Small intestine (tissue), 7 donors: ENCODE measurements around the gene AFG3L2. TPM values are rescaled to one million over a fixed set of nuclear protein-coding genes. Genes with fewer than 3 reads are reported as not detected.

ENCODE experiments used
- DNase-seq, 2 donors: peaks; one replicate each; pipeline versions ENCODE4 v3.0.0 to v3.0.0-alpha.2; 2013
- FAIRE-seq: peaks from 2 replicates; lab custom pipeline; 2012; peaks lifted over from hg19 to GRCh38; lab: Jason Lieb, UNC
- H3K27ac ChIP-seq, 3 donors: one replicate each; pipeline ENCODE4 v1.5.1; 2013; ENCODE audit warnings: low read length in 2 of 3, mild to moderate bottlenecking in 2 of 3, control low read depth in 1 of 3, inconsistent platforms in 1 of 3, low read depth in 1 of 3, moderate library complexity in 1 of 3
- H3K27me3 ChIP-seq, 3 donors: one replicate each; pipeline ENCODE4 v1.6.1; 2013; ENCODE audit warnings: low read length in 3 of 3, inconsistent platforms in 1 of 3; ENCODE audit not compliant: control insufficient read depth in 3 of 3, insufficient read depth in 3 of 3
- H3K36me3 ChIP-seq, 3 donors: one replicate each; pipeline ENCODE4 v1.6.1; 2013; ENCODE audit warnings: low read length in 3 of 3, inconsistent platforms in 1 of 3, low read depth in 1 of 3, mild to moderate bottlenecking in 1 of 3, moderate library complexity in 1 of 3; ENCODE audit not compliant: control insufficient read depth in 3 of 3, insufficient read depth in 2 of 3
- H3K4me1 ChIP-seq, 3 donors: one replicate each; pipeline ENCODE4 v1.6.1; 2013; ENCODE audit warnings: low read length in 2 of 3, inconsistent platforms in 1 of 3, low read depth in 1 of 3, mild to moderate bottlenecking in 1 of 3, moderate library complexity in 1 of 3; ENCODE audit not compliant: control insufficient read depth in 3 of 3, insufficient read depth in 2 of 3
- H3K4me3 ChIP-seq, 3 donors: one replicate each; pipeline ENCODE4 v1.5.1; 2013; ENCODE audit warnings: low read length in 3 of 3, control low read depth in 1 of 3, inconsistent platforms in 1 of 3, low read depth in 1 of 3, mild to moderate bottlenecking in 1 of 3, moderate library complexity in 1 of 3
- H3K9me3 ChIP-seq, 2 donors: one replicate each; pipeline ENCODE4 v1.6.1; 2013; ENCODE audit warnings: low read depth in 1 of 2, low read length in 1 of 2; ENCODE audit not compliant: control insufficient read depth in 2 of 2, insufficient read depth in 1 of 2
- WGBS, 3 donors: extraction: QIAGEN DNeasy Blood & Tissue Kit; methylation state at CpG; one replicate each; pipeline ENCODE4 v1.1.7; 2013; 5-methylcytosine and 5-hydroxymethylcytosine counted together
- polyA plus RNA-seq, 4 donors: library from polyadenylated mRNA; stranded (reverse) in 3 of 4; unstranded in 1 of 4; fragments of 200-250 nt in 3 of 4; fragments of 120-200 nt in 1 of 4; gene quantifications; one replicate each; pipeline versions ENCODE4 v1.2.1 to v1.2.3, GENCODE V29; 2013
- donor health status: healthy with polysubstance abuse.
- donor health status: control.
- donor health status: control.
- donor health status: Bipolar disorder and iron deficiency.
- donor health status: healthy.

The AFG3L2 gene
- polyA plus RNA-seq, 4 donors, result 63.4 to 89.9 (median 75.5) TPM

DNA sequence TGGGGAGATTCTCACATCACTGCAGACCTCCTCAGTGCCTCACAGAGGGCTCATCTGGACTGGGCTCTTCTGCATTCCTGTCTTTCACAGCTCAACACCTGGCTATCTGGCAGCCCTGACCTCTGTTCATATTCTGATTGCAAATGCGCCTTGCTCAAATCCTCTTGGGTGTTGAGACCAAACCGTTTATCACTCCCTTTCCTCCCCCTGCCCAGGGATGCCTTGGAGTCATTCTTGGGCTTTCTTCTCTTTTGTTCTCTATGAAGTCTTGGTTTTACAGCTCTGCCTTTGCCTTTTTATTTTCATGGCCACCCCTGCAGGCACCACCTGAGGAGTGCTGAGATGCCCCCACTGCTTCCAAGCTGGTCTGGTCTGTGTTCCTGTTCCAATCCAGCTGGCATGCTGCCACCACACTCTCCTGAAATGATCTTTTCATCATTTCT, 42.6 kb downstream of the AFG3L2 start:
- H3K4me3 ChIP-seq, result no peak overlapping the region
- no peak for FAIRE-seq
- 64 to 77% (median 72%) methylated on average over 2 of the region's 2 CpGs for WGBS, 3 donors
- no peaks in the 10 kb centered on the region for H3K27me3 ChIP-seq
- H3K9me3 ChIP-seq, result no peaks in the 10 kb centered on the region
- no peaks in the 10 kb centered on the region for H3K4me1 ChIP-seq
- peaks cover 1 to 62% (median 20%) of the 10 kb centered on the region in 3 donors for H3K36me3 ChIP-seq
- no peak overlapping the region for H3K27ac ChIP-seq
- no peak for DNase-seq

DNA sequence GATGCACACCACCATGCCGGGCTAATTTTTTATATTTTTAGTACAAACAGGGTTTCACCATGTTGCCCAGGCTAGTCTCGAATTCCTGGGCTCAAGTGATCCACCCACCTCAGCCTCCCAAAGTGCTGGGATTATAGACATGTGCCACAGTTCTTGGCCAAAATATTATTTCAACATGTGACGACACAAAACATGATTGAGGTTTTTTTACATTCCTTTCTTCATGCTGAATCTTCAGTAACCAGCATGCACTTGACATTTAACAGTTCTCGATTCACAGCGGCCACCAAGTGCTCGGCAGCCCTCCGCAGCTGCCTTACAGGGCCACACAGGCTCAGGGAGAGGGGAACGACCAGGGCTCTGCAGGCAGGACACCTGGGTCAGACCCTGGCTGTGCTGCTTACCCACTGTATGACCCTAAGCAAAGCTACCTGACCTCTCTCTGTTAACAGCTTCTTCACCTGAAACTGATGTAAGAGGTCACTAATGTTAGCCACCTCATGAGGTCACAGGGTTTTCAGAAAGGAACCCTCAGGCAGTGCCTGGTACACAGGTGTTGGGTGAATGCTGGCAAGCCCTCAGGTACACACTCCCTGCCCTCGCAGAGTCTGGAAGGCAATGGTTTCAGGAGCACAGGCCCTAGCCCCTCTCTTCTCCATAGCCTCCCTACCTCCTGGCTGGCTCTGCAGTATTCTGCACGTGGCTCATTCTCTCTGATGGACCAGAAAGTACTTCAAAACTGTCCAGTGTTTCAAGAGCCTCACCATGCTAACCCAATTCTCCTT, 43.3 kb downstream of the AFG3L2 start:
- no peak for DNase-seq
- peaks cover 4 to 60% (median 21%) of the 10 kb centered on the region in 3 donors for H3K36me3 ChIP-seq
- no peaks in the 10 kb centered on the region for H3K9me3 ChIP-seq
- no peak overlapping the region for H3K4me3 ChIP-seq
- WGBS, 3 donors, result 86 to 91% (median 86%) methylated on average over 10 of the region's 10 CpGs
- no peaks in the 10 kb centered on the region for H3K27me3 ChIP-seq
- no peaks in the 10 kb centered on the region for H3K4me1 ChIP-seq
- FAIRE-seq, result no peak
- H3K27ac ChIP-seq, result no peak overlapping the region

DNA sequence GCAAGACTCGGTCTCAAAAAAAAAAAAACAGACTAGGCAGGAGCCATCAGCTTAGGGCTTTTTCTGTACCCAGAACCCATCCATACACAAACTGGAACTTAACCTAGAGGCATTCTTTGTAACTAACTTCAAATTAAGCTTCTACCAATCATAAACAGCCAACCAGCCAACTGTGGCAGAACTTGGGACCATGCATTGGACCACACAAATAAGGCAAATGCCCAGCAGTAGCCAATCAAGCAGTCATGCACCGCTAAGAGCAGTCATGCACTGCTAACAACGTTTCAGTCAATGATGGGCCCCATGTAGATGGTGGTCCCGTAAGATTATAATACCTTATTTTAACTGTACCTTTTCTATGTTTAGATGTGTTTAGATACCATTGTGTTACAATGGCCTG, 46.3 kb downstream of the AFG3L2 start:
- FAIRE-seq (no peak), DNase-seq (no peak)
- Histone ChIP-seq H3K4me1 (no peaks in the 10 kb centered on the region), H3K27me3 (no peaks in the 10 kb centered on the region), H3K36me3 (peaks cover 4 to 66% (median 20%) of the 10 kb centered on the region in 3 donors), H3K4me3 (no peak overlapping the region), H3K9me3 (no peaks in the 10 kb centered on the region), H3K27ac (no peak overlapping the region)
- WGBS, 3 donors, result 92 to 99% (median 93%) methylated on average over 4 of the region's 4 CpGs

- H3K36me3 ChIP-seq, result peaks cover 4 to 73% (median 25%) of the 10 kb centered on the region in 3 donors
- WGBS, 3 donors, result 92 to 95% (median 92%) methylated on average over 11 of the region's 11 CpGs
- H3K27me3 ChIP-seq, result no peaks in the 10 kb centered on the region
- no peak overlapping the region for H3K27ac ChIP-seq
- no peak for FAIRE-seq
- no peaks in the 10 kb centered on the region for H3K9me3 ChIP-seq
- no peak overlapping the region for H3K4me3 ChIP-seq
- H3K4me1 ChIP-seq, result no peaks in the 10 kb centered on the region
- DNase-seq, result no peak
Measured at GRCh38 chr18:12329125-12329698, 47.8 kb downstream of the AFG3L2 start.

DNA sequence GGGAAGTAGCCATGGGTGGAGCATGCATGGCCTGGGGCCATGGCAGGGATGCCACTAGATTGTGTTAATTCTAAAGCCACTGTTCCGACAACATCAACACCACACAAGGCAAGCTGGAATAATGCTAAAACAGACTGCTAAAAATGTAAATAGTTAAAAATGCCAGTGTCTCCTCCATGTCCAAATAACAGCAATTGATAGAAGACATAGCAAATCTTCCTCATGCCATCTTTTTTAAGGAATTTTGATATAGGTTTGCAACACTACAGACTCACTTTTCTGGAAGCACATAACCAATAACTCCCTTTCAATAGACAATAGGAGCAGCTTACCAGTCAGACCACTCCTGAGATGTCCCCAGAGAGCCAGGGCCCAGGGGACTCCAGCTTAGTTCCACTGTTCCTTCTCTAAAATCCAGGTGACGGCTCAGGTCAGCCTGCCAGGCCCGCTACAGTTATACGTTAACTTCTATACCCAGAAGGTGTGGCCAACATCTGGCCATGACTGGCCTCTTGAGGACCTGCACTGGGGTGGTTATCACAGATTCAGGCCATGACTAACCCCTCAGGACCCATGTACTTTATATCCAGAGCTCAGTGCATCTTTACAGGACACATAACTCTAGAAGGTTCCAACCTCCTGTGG, 48.7 kb downstream of the AFG3L2 start:
- Histone ChIP-seq H3K4me3 (no peak overlapping the region), H3K9me3 (no peaks in the 10 kb centered on the region), H3K36me3 (peaks cover 4 to 65% (median 19%) of the 10 kb centered on the region in 3 donors), H3K27me3 (no peaks in the 10 kb centered on the region), H3K4me1 (no peaks in the 10 kb centered on the region), H3K27ac (no peak overlapping the region)
- DNase-seq (no peak), FAIRE-seq (no peak)
- WGBS, 3 donors, result 91 to 95% (median 95%) methylated on average over 4 of the region's 4 CpGs

DNA sequence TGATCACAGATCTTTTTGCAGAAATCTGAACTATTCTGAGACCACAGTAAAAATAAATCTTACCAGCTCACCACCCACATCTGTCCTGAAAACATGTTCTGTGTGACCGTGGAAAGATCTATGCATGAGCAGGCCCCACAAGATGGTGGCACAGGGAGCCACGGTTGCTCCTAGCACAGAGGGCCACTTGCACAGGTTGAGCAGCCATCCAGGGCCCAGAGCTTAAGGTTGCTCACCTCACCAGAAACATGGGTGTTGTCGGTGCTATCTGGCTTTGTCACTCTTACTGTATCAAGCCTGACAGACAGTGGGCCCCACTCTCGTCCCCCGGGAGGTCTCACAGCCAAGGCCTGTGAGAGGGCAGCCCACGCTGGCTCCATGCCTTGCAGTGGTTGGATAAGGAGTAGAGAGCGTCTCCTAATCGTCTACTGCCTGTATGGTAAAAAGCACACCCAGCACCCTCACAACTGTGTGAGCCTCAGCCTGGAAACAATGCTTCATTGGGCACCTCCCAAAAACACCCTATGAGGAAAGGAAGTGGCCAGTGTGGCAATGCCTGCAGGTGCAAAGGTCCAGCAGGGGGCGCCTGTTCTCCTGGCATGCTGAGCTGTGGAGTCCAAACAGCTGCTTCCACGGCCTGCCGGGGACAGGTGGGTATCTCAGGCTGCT, 49.4 kb downstream of the AFG3L2 start:
- H3K27ac ChIP-seq, result no peak overlapping the region

DNA sequence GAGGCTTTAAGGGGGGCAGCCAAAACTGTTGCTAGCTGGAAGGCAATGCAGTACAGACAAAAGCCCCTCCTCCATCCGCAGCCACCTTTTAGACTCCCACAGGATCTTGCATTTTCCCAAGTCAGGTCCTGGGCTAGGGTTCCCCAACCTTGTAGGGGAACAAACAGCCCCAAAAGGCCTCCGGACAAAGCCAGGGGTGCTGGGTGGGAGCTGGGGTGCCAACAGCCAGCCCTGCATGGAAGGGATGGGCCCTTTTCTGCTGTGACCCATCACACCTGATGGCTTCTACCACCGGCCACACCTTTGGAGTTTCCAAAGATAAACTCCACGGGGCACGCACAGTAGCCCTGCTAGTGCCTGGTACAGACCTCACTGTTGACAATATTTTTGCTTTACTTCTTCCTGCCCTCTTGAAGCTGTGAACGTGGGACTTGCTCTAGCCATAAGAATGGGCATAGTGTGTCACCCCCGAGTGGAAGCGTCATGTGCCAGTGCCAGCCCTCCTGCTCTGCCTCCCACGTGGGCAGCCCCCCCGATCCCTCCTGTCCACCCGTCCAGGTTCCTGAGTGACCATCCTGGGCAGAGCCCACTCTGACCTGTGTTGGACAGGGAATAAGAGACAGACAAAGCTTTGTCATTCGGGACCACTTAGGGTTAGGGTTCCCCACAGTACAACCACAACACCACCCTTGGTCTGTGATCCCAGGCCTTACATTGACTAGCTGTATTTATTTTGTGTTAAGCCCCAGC, 50.1 kb downstream of the AFG3L2 start:
- Histone ChIP-seq H3K36me3 (peaks cover 4 to 66% (median 19%) of the 10 kb centered on the region in 3 donors), H3K4me1 (no peaks in the 10 kb centered on the region), H3K4me3 (no peak overlapping the region), H3K27ac (no peak overlapping the region), H3K27me3 (no peaks in the 10 kb centered on the region), H3K9me3 (no peaks in the 10 kb centered on the region)
- 90 to 91% (median 91%) methylated on average over 12 of the region's 12 CpGs for WGBS, 3 donors
- no peak for DNase-seq
- no peak for FAIRE-seq

More for the DNA sequence above, 49.4 kb downstream of the AFG3L2 start:
- Histone ChIP-seq H3K4me1 (no peaks in the 10 kb centered on the region), H3K4me3 (no peak overlapping the region), H3K27me3 (no peaks in the 10 kb centered on the region), H3K9me3 (no peaks in the 10 kb centered on the region), H3K36me3 (peaks cover 4 to 67% (median 19%) of the 10 kb centered on the region in 3 donors)
- DNase-seq, result peak; percentile 70 to 76
- FAIRE-seq, result no peak
- WGBS, 3 donors, result 62 to 65% (median 64%) methylated on average over 11 of the region's 11 CpGs
